SK-N-MC (cell line): ENCODE data around the gene FANCI.

ENCODE experiments used
- EZH2 ChIP-seq: fragments of 200-600 bp; sonication (generic); IDR thresholded peaks from one replicate; pipeline ENCODE4 v1.6.1; 2017; ENCODE audit warnings: antibody characterized with exemption
- FOXP2 ChIP-seq: optimal IDR thresholded peaks from 2 replicates; pipeline ENCODE3; 2011; ENCODE audit warnings: mild to moderate bottlenecking, moderate library complexity; ENCODE audit not compliant: insufficient read depth; ENCODE audit errors: extremely low read length, control extremely low read depth
- POLR2AphosphoS5 ChIP-seq: IDR thresholded peaks from 2 replicates; pipeline ENCODE4 v1.6.1; 2012; ENCODE audit warnings: mild to moderate bottlenecking, low read depth, low read length, borderline replicate concordance

DNA sequence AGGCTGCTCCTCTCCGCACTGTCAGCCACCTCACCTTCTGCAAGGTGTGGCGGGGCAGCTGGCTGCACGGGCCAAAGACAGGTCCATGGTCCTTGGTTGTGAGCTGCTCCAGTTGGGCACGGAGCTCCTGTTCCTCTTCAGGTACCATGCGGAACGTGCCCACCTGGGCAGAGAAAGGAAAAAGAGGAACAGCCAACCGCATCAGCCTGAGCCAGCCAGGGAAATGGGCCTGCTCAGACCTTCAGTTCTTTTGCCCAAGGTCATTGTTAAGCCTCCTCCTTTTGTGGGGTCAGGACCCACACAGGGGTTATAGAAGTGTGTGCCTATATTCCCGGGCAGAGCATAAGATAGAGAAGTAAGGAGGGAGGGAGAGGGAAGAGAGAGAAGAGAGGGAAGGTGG is 25.2 kb upstream of the FANCI start:
- TF ChIP-seq POLR2AphosphoS5 (no peak), EZH2 (no peak), FOXP2 (no peak)
